Duodenal mucosa (tissue), 2 donors: ENCODE measurements around the gene FAHD2B.
"Not testable (repeated sequence)": the region's sequence is repeated elsewhere in the genome, so short reads cannot be mapped to it uniquely, and the experiment has no call there.

Source experiments
- H3K27ac ChIP-seq: one replicate; pipeline ENCODE4 v1.7.0; 2013; ENCODE audit warnings: low read depth, low read length
- H3K27me3 ChIP-seq, 2 donors: one replicate each; pipeline ENCODE4 v1.7.0; 2013; ENCODE audit warnings: low read length in 2 of 2, control low read depth in 1 of 2; ENCODE audit not compliant: insufficient read depth in 2 of 2, control insufficient read depth in 1 of 2
- H3K36me3 ChIP-seq, 2 donors: one replicate each; pipeline ENCODE4 v1.7.0; 2013; ENCODE audit warnings: low read length in 2 of 2, control low read depth in 1 of 2; ENCODE audit not compliant: insufficient read depth in 2 of 2, control insufficient read depth in 1 of 2
- H3K4me1 ChIP-seq, 2 donors: one replicate each; pipeline ENCODE4 v1.7.0; 2013; ENCODE audit warnings: low read length in 2 of 2, control low read depth in 1 of 2; ENCODE audit not compliant: insufficient read depth in 2 of 2, control insufficient read depth in 1 of 2
- H3K4me3 ChIP-seq, 2 donors: one replicate each; pipeline ENCODE4 v1.7.0; 2013; ENCODE audit warnings: low read length in 2 of 2, low read depth in 1 of 2
- H3K9ac ChIP-seq, 2 donors: one replicate each; pipeline ENCODE4 v1.7.0; 2013; ENCODE audit warnings: low read length in 2 of 2, low read depth in 1 of 2
- H3K9me3 ChIP-seq, 2 donors: one replicate each; pipeline ENCODE4 v1.7.0; 2013; ENCODE audit warnings: low read length in 2 of 2, control low read depth in 1 of 2; ENCODE audit not compliant: control insufficient read depth in 1 of 2

FAHD2B gene

DNA sequence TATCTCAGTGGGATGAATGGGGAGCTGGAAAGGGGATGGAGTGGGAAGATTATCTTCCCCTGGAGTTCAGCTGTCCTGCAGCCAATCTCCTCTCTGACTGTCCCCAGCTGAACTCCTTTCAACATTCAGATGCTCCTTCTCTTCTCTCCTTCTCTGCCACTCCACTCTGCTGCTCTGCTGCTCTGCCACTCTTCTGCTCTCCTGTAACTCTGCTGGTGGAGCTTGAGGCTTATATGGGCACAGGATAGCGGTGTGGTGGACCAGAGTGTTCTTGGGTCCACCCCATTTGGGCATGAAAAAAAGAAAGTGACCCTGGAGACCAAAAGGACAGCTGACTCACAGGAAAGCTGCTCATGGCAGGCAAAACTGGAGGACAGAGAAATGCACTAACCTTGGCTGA, 26.6 kb downstream of the FAHD2B start:
- no peaks in the 10 kb centered on the region for H3K4me1 ChIP-seq
- no peak overlapping the region for H3K27ac ChIP-seq
- H3K9me3 ChIP-seq = no peaks in the 10 kb centered on the region
- H3K9ac ChIP-seq = no peak overlapping the region
- no peak overlapping the region for H3K4me3 ChIP-seq
- H3K36me3 ChIP-seq = no peaks in the 10 kb centered on the region
- H3K27me3 ChIP-seq = no peaks in the 10 kb centered on the region

DNA sequence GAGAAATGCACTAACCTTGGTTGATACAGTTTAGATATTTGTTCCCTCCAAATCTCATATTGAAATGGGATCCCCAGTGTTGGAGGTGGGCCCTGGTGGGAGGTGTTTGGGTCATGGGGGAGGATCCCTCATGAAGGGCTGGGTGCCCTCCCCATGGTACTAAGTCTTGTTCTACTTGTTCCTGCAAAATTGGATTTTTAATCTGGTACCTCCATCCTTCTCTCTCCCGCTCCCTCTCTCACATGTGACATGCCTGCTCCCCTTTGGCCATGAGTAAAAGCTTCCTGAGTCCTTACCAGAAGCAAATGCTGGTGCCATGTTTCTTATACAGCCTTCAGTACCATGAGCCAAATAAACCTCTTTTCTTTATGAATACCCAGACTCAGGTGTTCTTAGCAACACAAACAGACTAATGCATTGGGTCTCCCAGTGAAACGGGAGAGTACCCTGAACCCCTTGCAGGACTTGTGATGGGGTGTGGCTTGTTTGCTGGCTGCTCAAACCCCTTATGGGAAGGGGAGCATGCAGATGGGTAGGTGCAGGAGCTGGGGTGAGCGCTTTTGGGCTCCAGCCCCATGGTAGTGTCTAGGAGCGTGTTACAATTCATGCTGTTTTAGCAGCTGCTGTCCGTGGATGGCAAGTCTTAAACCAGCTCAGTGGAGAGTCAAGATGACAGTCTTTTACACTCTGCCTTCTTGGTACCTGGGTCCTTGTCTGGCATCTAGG, 27.2 kb downstream of the FAHD2B start:
- H3K9me3 ChIP-seq = no peaks in the 10 kb centered on the region
- no peak overlapping the region for H3K4me3 ChIP-seq
- no peak overlapping the region for H3K27ac ChIP-seq
- H3K4me1 ChIP-seq = no peaks in the 10 kb centered on the region
- no peak overlapping the region for H3K9ac ChIP-seq
- H3K36me3 ChIP-seq = no peaks in the 10 kb centered on the region
- H3K27me3 ChIP-seq = no peaks in the 10 kb centered on the region

DNA sequence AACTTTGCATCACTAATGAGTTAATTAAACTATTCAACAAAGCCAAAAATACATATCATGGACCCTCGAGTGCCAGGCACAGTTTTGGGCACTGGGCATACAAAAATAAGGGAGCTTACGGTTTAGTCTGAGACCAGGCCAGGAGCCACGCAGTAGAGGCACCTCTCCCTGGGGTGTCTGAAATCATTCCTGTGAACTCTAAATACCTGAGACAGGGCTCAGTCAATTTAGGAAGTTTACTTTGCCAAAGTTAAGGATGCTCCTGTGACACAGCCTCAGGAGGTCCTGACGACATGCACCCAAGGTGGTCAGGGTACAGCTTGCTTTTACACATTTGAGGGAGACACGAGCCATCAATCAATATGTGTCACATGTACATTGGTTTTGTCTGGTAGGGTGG, 28.7 kb downstream of the FAHD2B start:
- H3K9ac ChIP-seq, H3K4me1 ChIP-seq, H3K9me3 ChIP-seq, H3K27ac ChIP-seq, H3K4me3 ChIP-seq, H3K27me3 ChIP-seq, H3K36me3 ChIP-seq: not testable (repeated sequence)

DNA sequence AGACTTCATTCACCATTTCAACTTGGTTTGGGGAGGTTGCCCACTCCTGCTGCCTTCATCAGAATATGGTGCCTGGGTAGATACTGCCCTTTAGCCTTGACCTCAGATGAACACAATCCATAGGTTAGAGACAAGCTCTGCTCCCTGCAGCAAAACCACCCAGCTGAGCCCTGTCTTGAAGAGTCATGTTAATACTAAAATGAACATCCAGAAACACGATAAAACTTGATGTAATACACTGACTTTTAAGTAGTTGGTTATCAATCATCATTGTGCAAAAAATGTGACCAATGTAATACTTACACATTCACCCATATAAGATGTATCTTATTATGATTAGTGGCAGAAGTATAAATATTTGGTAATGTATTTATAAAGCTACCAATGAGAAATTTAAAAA, 32.7 kb downstream of the FAHD2B start:
- not testable (repeated sequence) for H3K36me3 ChIP-seq, H3K9ac ChIP-seq, H3K27ac ChIP-seq, H3K27me3 ChIP-seq, H3K4me3 ChIP-seq, H3K4me1 ChIP-seq, H3K9me3 ChIP-seq

DNA sequence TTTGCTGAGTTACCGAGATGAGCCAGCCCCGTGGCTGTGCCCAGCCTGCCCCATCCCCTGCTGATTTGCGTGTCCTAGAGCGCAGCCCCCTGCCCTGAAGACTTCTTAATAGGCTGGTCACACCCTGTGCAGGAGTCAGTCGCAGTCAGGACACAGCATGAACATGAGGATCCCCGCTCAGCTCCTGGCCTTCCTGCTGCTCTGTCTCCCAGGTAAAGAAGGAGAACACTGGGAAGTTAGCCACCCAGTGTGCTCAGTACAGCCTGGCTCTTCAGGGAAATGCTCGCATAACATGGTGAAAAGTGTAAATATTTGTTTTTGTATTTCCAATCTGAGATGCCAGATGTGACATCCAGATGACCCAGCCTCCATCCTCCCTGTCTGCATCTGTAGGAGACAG, 34.9 kb downstream of the FAHD2B start:
- not testable (repeated sequence) for H3K9ac ChIP-seq, H3K9me3 ChIP-seq, H3K36me3 ChIP-seq, H3K4me1 ChIP-seq, H3K4me3 ChIP-seq, H3K27ac ChIP-seq, H3K27me3 ChIP-seq

DNA sequence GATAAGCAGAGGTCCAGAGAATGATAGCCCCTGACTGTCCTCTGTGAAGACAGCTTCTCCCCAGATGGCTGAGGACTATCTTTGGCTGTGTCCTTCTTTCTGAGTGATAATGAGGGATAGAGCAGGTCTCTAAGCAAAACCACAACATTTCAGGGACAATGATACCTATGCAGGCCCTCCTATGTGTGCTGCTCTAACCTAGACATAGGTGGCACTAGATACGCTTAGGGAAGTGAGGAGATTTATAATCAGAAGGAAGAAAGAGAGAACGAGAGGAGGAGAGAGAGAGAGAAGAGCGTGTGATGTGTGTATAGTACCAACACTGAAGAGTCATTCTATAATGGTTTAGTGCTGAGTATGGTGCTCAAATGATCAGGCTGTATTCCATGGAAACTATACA, 38.5 kb downstream of the FAHD2B start:
- H3K4me1 ChIP-seq, H3K36me3 ChIP-seq, H3K27me3 ChIP-seq, H3K27ac ChIP-seq, H3K9ac ChIP-seq, H3K4me3 ChIP-seq, H3K9me3 ChIP-seq: not testable (repeated sequence)

DNA sequence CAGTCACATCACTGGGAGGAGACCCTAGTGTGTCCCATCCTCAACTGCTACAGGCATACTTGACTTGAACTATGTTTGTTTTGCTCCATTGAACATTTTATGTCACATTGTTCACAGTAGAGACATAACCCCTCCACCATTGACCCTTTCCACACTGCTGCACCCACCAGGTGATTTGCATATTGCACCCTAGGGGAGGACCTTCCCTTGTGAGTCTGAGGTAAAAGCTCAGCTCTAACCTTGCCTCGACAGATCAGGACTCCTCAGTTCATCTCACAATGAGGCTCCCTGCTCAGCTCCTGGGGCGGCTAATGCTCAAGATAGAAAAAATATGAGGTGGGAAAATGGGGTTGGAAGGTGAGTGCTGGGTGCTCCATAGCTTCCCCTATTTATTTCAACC, 44.6 kb downstream of the FAHD2B start:
- not testable (repeated sequence) for H3K27ac ChIP-seq, H3K4me3 ChIP-seq, H3K4me1 ChIP-seq, H3K27me3 ChIP-seq, H3K9ac ChIP-seq, H3K36me3 ChIP-seq, H3K9me3 ChIP-seq

DNA sequence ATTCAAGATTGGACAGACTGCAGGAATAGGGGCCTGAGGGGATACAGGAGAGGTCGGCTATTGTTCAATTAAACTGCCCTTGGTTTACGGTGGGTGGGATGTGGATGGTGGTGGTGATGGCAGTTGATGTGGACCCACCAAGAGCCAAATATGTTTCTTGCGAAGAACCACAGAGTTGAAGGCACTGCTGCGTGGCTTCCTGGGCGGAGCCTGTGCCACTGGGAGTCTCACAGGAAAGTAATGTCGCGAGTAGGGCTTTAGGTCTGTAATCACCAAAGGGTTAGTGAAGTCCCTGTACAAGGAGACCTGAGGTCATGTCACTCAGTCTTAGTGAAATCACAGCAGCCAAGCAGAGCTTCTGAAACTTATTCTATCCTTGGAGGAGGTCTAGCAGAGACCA, 46.2 kb downstream of the FAHD2B start:
- H3K27me3 ChIP-seq, H3K27ac ChIP-seq, H3K9me3 ChIP-seq, H3K4me3 ChIP-seq, H3K36me3 ChIP-seq, H3K4me1 ChIP-seq, H3K9ac ChIP-seq: not testable (repeated sequence)

DNA sequence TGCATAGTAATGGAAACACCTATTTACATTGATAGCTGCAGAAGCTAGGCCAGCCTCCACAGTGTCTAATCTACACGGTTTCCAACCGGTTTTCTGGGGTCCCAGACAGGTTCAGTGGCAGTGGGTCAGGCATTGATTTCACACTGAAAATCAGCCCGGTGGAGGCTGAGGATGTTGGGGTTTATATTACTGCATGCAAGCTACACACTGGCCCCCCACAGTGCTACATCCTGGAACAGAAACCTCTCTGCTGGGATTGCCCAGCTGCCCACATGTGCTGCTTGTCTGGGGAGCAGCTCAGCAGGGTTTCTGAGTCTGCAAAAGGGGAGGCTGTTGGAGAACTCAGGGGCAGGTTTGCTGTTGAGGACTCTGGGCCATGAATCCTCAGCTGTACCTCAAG, 48.0 kb downstream of the FAHD2B start:
- not testable (repeated sequence) for H3K9me3 ChIP-seq, H3K9ac ChIP-seq, H3K4me3 ChIP-seq, H3K27ac ChIP-seq, H3K36me3 ChIP-seq, H3K4me1 ChIP-seq, H3K27me3 ChIP-seq

DNA sequence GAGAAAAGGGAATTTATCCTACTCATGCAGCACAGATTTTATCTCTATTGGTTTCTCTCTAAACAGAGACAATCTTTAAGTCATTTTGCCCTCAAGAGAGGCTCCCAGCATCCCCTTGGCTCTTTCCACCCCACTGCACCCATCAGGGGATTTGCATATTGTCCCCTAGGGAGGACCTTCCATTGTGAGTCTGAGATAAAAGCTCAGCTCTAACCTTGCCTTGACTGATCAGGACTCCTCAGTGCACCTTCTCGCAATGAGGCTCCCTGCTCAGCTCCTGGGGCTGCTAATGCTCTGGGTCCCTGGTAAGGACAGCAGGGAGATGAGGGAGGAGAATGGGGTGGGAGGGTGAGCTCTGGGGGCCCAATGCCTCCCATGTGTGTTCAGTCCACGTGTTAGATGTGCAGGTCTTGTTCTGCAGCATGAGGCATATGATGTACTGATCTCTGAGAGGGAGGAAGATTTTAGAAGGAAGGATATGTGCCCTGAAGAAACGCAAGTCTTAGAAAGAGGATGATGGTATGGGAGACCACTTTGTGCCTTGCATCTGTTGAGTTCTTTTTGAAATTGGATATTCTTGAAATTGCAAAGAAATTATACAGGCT, 48.7 kb downstream of the FAHD2B start:
- not testable (repeated sequence) for H3K9ac ChIP-seq, H3K9me3 ChIP-seq, H3K27ac ChIP-seq, H3K4me3 ChIP-seq, H3K4me1 ChIP-seq, H3K36me3 ChIP-seq, H3K27me3 ChIP-seq
